SK-N-SH treated with all-trans-retinoic acid at 6 μM for 48 hours (cell line): ENCODE data around the gene JAK1.

ENCODE experiments used
- ATAC-seq: fragments of 200-7000 bp; cut with Tn5 transposase; 3 replicates; pipeline ENCODE4 v1.9.1; 2020; ENCODE audit warnings: mild to moderate bottlenecking, moderate library complexity
- ARNTL ChIP-seq: fragments of 450-650 bp; formaldehyde crosslinking; IDR thresholded peaks from 2 replicates; pipeline ENCODE4 v1.5.0; 2020; ENCODE audit warnings: low read depth, mild to moderate bottlenecking, moderate library complexity, borderline replicate concordance
- BACH2 ChIP-seq: fragments of 250-450 bp; sonication (Bioruptor Pico); IDR thresholded peaks from 2 replicates; pipeline ENCODE4 v1.9.0; 2021; ENCODE audit warnings: mild to moderate bottlenecking, borderline replicate concordance
- CREB5 ChIP-seq: fragments of 250-450 bp; sonication (Bioruptor Pico); IDR thresholded peaks from 2 replicates; pipeline ENCODE4 v1.5.1; 2020; ENCODE audit warnings: low read depth, mild to moderate bottlenecking, moderate library complexity
- CSDC2 ChIP-seq: fragments of 250-450 bp; sonication (Bioruptor Pico); IDR thresholded peaks from 2 replicates; pipeline ENCODE4 v1.5.0; 2020; ENCODE audit warnings: mild to moderate bottlenecking, moderate library complexity
- CSRNP3 ChIP-seq: fragments of 250-450 bp; sonication (Bioruptor Pico); IDR thresholded peaks from 2 replicates; pipeline ENCODE4 v1.5.1; 2021; ENCODE audit warnings: mild to moderate bottlenecking, moderate library complexity
- ESRRG ChIP-seq: fragments of 250-450 bp; sonication (Bioruptor Pico); IDR thresholded peaks from 2 replicates; pipeline ENCODE4 v1.6.1; 2021; ENCODE audit warnings: mild to moderate bottlenecking
- GLIS3 ChIP-seq: fragments of 250-450 bp; sonication (Bioruptor Pico); IDR thresholded peaks from 2 replicates; pipeline ENCODE4 v1.5.0; 2020; ENCODE audit warnings: mild to moderate bottlenecking, moderate library complexity
- ISL1 ChIP-seq: fragments of 250-450 bp; sonication (Bioruptor Pico); IDR thresholded peaks from 2 replicates; pipeline ENCODE4 v2.1.2; 2022; ENCODE audit warnings: mild to moderate bottlenecking, moderate library complexity
- OSR1 ChIP-seq: fragments of 250-450 bp; sonication (Bioruptor Pico); IDR thresholded peaks from 2 replicates; pipeline ENCODE4 v1.8.0; 2022; ENCODE audit warnings: moderate library complexity, mild to moderate bottlenecking, inconsistent platforms
- PATZ1 ChIP-seq: fragments of 250-450 bp; sonication (Bioruptor Pico); IDR thresholded peaks from 2 replicates; pipeline ENCODE4 v1.8.0; 2020; ENCODE audit warnings: mild to moderate bottlenecking, moderate library complexity, borderline replicate concordance
- POU6F1 ChIP-seq: fragments of 250-450 bp; sonication (Bioruptor Pico); IDR thresholded peaks from 2 replicates; pipeline ENCODE4 v1.8.0; 2021; ENCODE audit warnings: low read depth, mild to moderate bottlenecking, moderate library complexity, borderline replicate concordance
- PPARA ChIP-seq: fragments of 250-450 bp; sonication (Bioruptor Pico); IDR thresholded peaks from 2 replicates; pipeline ENCODE4 v1.5.0; 2020; ENCODE audit warnings: mild to moderate bottlenecking, borderline replicate concordance
- RARB ChIP-seq: fragments of 250-450 bp; sonication (Bioruptor Pico); IDR thresholded peaks from 2 replicates; pipeline ENCODE4 v1.8.0; 2021; ENCODE audit warnings: mild to moderate bottlenecking, moderate library complexity
- SNAI2 ChIP-seq: fragments of 250-450 bp; sonication (Bioruptor Pico); IDR thresholded peaks from 2 replicates; pipeline ENCODE4 v1.5.0; 2020; ENCODE audit warnings: mild to moderate bottlenecking, moderate library complexity
- TOX ChIP-seq: fragments of 250-450 bp; sonication (Bioruptor Pico); IDR thresholded peaks from 2 replicates; pipeline ENCODE4 v1.8.0; 2021; ENCODE audit warnings: mild to moderate bottlenecking, moderate library complexity, borderline replicate concordance
- TSHZ2 ChIP-seq: fragments of 250-450 bp; sonication (Bioruptor Pico); IDR thresholded peaks from 2 replicates; pipeline ENCODE4 v1.5.0; 2020; ENCODE audit warnings: mild to moderate bottlenecking, moderate library complexity
- ZC3H10 ChIP-seq: fragments of 250-450 bp; sonication (Bioruptor Pico); IDR thresholded peaks from 2 replicates; pipeline ENCODE4 v1.5.1; 2021; ENCODE audit warnings: mild to moderate bottlenecking, moderate library complexity
- ZFP30 ChIP-seq: fragments of 450-650 bp; formaldehyde crosslinking; IDR thresholded peaks from 2 replicates; pipeline ENCODE4 v1.5.0; 2022; ENCODE audit warnings: mild to moderate bottlenecking, moderate library complexity
- ZNF565 ChIP-seq: fragments of 450-650 bp; formaldehyde crosslinking; conservative IDR thresholded peaks from 2 replicates; pipeline ENCODE4 v1.5.0; 2020; ENCODE audit warnings: low read depth, mild to moderate bottlenecking, moderate library complexity
- ZNF70 ChIP-seq: fragments of 450-650 bp; formaldehyde crosslinking; IDR thresholded peaks from 2 replicates; pipeline ENCODE4 v1.5.0; 2020; ENCODE audit warnings: mild to moderate bottlenecking, moderate library complexity
- ZNF8 ChIP-seq: fragments of 450-650 bp; formaldehyde crosslinking; IDR thresholded peaks from 2 replicates; pipeline ENCODE4 v1.5.0; 2020; ENCODE audit warnings: mild to moderate bottlenecking, moderate library complexity

JAK1 gene

GRCh38 chr1:64814427-64814826 lies 151.9 kb downstream of the JAK1 start:
- TF ChIP-seq PPARA (CRISPR knock-in tag): no peak
- no peak for TF ChIP-seq GLIS3 (CRISPR knock-in tag)
- no peak for TF ChIP-seq CREB5 (CRISPR knock-in tag)
- no peak for TF ChIP-seq ARNTL (CRISPR knock-in tag)
- TF ChIP-seq CSRNP3: no peak
- TF ChIP-seq ZNF565: no peak
- no peak for TF ChIP-seq ZNF70 (CRISPR knock-in tag)
- no peak for TF ChIP-seq PATZ1
- no peak for TF ChIP-seq TSHZ2 (CRISPR knock-in tag)
- no peak for TF ChIP-seq ISL1 (CRISPR knock-in tag)
- no peak for TF ChIP-seq POU6F1 (CRISPR knock-in tag)
- TF ChIP-seq TOX (CRISPR knock-in tag): no peak
- no peak for TF ChIP-seq BACH2 (CRISPR knock-in tag)
- no peak for TF ChIP-seq ZNF8 (CRISPR knock-in tag)
- TF ChIP-seq OSR1 (CRISPR knock-in tag): no peak
- no peak for TF ChIP-seq CSDC2
- no peak for TF ChIP-seq ESRRG (CRISPR knock-in tag)
- TF ChIP-seq SNAI2 (CRISPR knock-in tag): no peak
- ATAC-seq: no peak

GRCh38 chr1:64811131-64811530 lies 155.2 kb downstream of the JAK1 start:
- no peak for ATAC-seq

More at GRCh38 chr1:64811131-64811530, 155.2 kb downstream of the JAK1 start:
- TF ChIP-seq BACH2 (CRISPR knock-in tag) (no peak), ZFP30 (no peak), CSRNP3 (no peak), RARB (CRISPR knock-in tag) (no peak), CREB5 (CRISPR knock-in tag) (no peak), ISL1 (CRISPR knock-in tag) (no peak), TOX (CRISPR knock-in tag) (no peak), ZC3H10 (CRISPR knock-in tag) (no peak), PPARA (CRISPR knock-in tag) (no peak), ZNF565 (no peak), GLIS3 (CRISPR knock-in tag) (no peak), SNAI2 (CRISPR knock-in tag) (no peak), ESRRG (CRISPR knock-in tag) (no peak)
